ENCODE results near the gene NEDD9. TPM values are rescaled to one million over a fixed set of nuclear protein-coding genes. Genes with fewer than 3 reads are reported as not detected.

The NEDD9 gene
- total and polyA plus RNA-seq, 10 of the 15 experiments (the other 5 are each of a cell fraction or from before 2014, with no cell fraction given) = 4.9 to 92.6 (median 14.6) TPM

GRCh38 chr6:11275598-11275997 lies 43.1 kb upstream of the NEDD9 start (continued):
- TF ChIP-seq NFYA (IDR thresholded peaks at IDR 0.05; ENCODE audit: borderline replicate concordance, low read depth, low read length) (no peak), ZBTB40 (IDR thresholded peaks at IDR 0.05; ENCODE audit: borderline replicate concordance) (no peak; the same call in 1 of the 2 replicates), JUND (IDR thresholded peaks at IDR 0.05; ENCODE audit: low read depth, low read length) (peak; percentile 43; the same call in 1 of the 2 replicates), TBL1XR1 (IDR thresholded peaks at IDR 0.05; ENCODE audit: low read depth, low read length) (peak; percentile 36; the same call in 1 of the 2 replicates), NKRF (conservative IDR thresholded peaks at IDR 0.05) (no peak), HDGF (IDR thresholded peaks at IDR 0.05) (no peak), NFYB (IDR thresholded peaks at IDR 0.05; ENCODE audit: insufficient read depth, low read depth, low read length) (0 out of 2 replicates have a peak, but pooled peaks have one; percentile 21), TARDBP (IDR thresholded peaks at IDR 0.05; ENCODE audit: borderline replicate concordance) (no peak)
- TF ChIP-seq, protein P1, sequence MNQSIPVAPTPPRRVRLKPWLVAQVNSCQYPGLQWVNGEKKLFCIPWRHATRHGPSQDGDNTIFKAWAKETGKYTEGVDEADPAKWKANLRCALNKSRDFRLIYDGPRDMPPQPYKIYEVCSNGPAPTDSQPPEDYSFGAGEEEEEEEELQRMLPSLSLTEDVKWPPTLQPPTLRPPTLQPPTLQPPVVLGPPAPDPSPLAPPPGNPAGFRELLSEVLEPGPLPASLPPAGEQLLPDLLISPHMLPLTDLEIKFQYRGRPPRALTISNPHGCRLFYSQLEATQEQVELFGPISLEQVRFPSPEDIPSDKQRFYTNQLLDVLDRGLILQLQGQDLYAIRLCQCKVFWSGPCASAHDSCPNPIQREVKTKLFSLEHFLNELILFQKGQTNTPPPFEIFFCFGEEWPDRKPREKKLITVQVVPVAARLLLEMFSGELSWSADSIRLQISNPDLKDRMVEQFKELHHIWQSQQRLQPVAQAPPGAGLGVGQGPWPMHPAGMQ (IDR thresholded peaks at IDR 0.05; ENCODE audit: borderline replicate concordance) = no peak
- TF ChIP-seq, protein P2, sequence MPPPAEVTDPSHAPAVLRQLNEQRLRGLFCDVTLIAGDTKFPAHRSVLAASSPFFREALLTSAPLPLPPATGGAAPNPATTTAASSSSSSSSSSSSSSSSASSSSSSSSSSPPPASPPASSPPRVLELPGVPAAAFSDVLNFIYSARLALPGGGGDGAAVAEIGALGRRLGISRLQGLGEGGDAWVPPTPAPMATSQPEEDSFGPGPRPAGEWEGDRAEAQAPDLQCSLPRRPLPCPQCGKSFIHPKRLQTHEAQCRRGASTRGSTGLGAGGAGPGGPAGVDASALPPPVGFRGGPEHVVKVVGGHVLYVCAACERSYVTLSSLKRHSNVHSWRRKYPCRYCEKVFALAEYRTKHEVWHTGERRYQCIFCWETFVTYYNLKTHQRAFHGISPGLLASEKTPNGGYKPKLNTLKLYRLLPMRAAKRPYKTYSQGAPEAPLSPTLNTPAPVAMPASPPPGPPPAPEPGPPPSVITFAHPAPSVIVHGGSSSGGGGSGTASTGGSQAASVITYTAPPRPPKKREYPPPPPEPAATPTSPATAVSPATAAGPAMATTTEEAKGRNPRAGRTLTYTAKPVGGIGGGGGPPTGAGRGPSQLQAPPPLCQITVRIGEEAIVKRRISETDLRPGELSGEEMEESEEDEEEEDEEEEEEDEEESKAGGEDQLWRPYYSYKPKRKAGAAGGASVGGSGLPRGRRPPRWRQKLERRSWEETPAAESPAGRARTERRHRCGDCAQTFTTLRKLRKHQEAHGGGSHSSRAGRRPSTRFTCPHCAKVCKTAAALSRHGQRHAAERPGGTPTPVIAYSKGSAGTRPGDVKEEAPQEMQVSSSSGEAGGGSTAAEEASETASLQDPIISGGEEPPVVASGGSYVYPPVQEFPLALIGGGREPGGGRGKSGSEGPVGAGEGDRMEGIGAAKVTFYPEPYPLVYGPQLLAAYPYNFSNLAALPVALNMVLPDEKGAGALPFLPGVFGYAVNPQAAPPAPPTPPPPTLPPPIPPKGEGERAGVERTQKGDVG (CRISPR knock-in tag; IDR thresholded peaks at IDR 0.05) = no peak
- TF ChIP-seq, protein P3, sequence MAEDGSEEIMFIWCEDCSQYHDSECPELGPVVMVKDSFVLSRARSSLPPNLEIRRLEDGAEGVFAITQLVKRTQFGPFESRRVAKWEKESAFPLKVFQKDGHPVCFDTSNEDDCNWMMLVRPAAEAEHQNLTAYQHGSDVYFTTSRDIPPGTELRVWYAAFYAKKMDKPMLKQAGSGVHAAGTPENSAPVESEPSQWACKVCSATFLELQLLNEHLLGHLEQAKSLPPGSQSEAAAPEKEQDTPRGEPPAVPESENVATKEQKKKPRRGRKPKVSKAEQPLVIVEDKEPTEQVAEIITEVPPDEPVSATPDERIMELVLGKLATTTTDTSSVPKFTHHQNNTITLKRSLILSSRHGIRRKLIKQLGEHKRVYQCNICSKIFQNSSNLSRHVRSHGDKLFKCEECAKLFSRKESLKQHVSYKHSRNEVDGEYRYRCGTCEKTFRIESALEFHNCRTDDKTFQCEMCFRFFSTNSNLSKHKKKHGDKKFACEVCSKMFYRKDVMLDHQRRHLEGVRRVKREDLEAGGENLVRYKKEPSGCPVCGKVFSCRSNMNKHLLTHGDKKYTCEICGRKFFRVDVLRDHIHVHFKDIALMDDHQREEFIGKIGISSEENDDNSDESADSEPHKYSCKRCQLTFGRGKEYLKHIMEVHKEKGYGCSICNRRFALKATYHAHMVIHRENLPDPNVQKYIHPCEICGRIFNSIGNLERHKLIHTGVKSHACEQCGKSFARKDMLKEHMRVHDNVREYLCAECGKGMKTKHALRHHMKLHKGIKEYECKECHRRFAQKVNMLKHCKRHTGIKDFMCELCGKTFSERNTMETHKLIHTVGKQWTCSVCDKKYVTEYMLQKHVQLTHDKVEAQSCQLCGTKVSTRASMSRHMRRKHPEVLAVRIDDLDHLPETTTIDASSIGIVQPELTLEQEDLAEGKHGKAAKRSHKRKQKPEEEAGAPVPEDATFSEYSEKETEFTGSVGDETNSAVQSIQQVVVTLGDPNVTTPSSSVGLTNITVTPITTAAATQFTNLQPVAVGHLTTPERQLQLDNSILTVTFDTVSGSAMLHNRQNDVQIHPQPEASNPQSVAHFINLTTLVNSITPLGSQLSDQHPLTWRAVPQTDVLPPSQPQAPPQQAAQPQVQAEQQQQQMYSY (CRISPR knock-in tag; IDR thresholded peaks at IDR 0.05) = no peak
- TF ChIP-seq, protein P4, sequence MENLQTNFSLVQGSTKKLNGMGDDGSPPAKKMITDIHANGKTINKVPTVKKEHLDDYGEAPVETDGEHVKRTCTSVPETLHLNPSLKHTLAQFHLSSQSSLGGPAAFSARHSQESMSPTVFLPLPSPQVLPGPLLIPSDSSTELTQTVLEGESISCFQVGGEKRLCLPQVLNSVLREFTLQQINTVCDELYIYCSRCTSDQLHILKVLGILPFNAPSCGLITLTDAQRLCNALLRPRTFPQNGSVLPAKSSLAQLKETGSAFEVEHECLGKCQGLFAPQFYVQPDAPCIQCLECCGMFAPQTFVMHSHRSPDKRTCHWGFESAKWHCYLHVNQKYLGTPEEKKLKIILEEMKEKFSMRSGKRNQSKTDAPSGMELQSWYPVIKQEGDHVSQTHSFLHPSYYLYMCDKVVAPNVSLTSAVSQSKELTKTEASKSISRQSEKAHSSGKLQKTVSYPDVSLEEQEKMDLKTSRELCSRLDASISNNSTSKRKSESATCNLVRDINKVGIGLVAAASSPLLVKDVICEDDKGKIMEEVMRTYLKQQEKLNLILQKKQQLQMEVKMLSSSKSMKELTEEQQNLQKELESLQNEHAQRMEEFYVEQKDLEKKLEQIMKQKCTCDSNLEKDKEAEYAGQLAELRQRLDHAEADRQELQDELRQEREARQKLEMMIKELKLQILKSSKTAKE (IDR thresholded peaks at IDR 0.05; ENCODE audit: low read depth, poor library complexity, severe bottlenecking) = no peak

Data from GM12878 (cell line).